HG03060 (cell line): ENCODE measurements around the gene S1PR1.
A peak's percentile ranks its signal among the peaks of the same experiment; 100 is the strongest.
"Not testable (repeated sequence)": the region's sequence is repeated elsewhere in the genome, so short reads cannot be mapped to it uniquely, and the experiment has no call there.

Source experiments
- ATAC-seq: cut with Tn5 transposase; IDR thresholded peaks from one replicate; pipeline ENCODE4 v1.9.1; 2021; ENCODE audit warnings: low read depth, moderate number of reproducible peaks; ENCODE audit not compliant: unreplicated experiment

Gene S1PR1

GRCh38 chr1:101236516-101237228, at the start of gene S1PR1:
Gene S1PR1 (plus strand): TSS chr1:101237019. CDS start chr1:101238985, 1,966 bp downstream.
- peak; percentile 8 for ATAC-seq

- no peak for ATAC-seq
Measured at GRCh38 chr1:101187297-101187696, 49.5 kb upstream of the S1PR1 start.

DNA sequence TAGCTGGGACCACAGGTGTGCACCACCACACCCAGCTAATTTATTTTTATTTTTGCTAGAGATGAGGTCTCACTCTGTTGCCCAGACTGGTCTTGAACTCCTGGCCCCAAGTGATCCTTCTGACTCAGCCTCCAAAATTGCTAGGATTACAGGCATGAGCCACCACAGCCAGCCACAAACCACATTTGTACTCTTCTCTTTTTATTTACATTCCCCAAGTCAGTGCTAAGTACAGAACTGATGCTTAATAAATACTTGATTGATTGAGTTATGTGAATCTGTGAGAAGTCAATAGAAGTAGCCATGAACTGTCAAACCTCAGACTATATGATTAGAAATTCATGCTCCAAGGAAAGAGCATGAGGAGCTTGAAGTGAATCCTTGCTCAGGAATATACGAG, 48.5 kb upstream of the S1PR1 start:
- ATAC-seq, result no peak

DNA sequence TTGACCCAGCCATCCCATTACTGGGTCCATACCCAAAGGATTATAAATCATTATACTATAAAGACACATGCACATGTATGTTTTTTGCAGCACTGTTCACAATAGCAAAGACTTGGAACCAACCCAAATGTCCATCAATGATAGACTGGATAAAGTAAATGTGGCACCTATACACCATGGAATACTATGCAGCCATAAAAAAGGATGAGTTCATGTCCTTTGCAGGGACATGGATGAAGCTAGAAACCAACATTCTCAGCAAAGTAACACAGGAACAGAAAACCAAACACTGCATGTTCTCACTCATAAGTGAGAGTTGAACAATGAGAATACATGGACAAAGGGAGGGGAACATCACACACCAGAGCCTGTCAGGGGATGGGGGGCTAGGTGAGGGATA, 47.9 kb upstream of the S1PR1 start:
- ATAC-seq, result not testable (repeated sequence)

DNA sequence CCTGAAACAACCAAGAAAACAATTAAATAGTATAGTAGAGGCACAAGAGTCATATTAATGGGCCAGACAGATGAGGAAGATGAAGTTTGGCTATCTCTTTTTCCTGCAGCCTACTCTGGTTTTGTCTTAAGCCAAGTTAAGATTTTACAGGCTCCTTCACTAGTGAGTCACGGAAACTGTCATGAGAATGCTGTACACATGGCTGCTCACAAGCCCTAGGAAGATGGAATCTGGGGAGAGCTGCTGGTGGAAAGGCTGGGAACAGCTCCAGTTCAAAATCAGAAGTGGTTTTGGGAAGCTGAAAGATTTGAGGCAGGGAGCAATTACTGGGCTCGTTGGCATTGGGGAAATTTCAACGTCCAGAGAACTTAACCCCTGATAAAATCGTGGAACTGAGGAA, 46.4 kb upstream of the S1PR1 start:
- no peak for ATAC-seq

DNA sequence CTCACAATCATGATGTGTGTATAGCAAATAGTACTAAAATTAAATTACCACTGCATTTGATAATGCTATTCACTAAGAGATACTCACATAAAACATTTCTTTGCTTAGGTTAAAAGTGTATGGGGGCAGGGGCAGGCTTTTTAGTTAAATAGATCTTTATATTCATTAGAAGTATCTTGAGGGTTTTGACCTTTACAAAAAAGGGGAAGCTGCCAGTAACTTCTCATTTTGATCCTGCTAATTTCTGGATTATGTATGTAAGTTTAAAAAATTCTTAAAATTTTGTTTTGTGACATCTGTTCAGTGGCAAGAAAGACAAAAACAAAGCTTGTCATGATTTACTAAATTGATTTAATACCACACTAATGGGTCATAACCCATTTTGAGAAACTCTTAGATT, 45.8 kb upstream of the S1PR1 start:
- no peak for ATAC-seq

- ATAC-seq, result no peak
Measured at GRCh38 chr1:101193733-101194169, 43.1 kb upstream of the S1PR1 start.

- no peak for ATAC-seq
Measured at GRCh38 chr1:101194746-101195145, 42.1 kb upstream of the S1PR1 start.

GRCh38 chr1:101196668-101197067, 40.2 kb upstream of the S1PR1 start:
- no peak for ATAC-seq

- ATAC-seq, result peak; percentile 96
Measured at GRCh38 chr1:101198842-101199636, 37.8 kb upstream of the S1PR1 start.

DNA sequence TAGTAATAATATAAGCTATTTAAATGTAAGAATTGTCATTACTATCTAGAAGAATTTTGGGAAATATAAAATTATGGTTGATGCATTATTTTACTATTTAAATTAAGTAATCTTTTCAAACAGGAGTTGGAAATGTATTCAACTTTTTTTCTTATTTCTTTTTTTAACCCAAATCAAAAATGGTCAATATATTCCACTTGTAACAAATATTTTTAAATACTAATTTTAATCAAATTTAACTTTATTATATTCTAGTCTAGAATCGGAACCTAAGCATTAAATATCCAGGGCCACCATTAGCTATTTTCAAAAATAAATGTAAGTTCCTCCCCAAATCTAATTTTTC, 37.2 kb upstream of the S1PR1 start:
- no peak for ATAC-seq

DNA sequence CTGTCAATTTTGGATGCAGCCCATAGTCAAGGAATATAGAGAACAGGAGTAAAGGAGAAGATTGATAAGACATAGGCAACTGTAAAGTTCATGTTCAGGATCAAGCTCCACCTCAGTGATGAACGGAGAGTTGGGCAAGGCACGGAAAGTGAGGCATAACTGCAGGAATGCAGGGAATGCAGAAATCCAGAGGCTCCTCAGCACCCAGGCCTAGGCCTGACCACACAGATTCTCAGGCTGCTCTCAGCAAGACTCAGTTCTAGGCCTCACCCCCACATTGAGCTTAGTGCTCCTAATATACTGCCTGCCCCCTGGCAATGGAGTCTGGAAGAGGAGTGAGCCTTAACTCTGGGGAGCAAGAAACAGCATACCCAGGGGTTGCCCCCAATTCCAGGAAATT, 36.3 kb upstream of the S1PR1 start:
- ATAC-seq, result no peak

DNA sequence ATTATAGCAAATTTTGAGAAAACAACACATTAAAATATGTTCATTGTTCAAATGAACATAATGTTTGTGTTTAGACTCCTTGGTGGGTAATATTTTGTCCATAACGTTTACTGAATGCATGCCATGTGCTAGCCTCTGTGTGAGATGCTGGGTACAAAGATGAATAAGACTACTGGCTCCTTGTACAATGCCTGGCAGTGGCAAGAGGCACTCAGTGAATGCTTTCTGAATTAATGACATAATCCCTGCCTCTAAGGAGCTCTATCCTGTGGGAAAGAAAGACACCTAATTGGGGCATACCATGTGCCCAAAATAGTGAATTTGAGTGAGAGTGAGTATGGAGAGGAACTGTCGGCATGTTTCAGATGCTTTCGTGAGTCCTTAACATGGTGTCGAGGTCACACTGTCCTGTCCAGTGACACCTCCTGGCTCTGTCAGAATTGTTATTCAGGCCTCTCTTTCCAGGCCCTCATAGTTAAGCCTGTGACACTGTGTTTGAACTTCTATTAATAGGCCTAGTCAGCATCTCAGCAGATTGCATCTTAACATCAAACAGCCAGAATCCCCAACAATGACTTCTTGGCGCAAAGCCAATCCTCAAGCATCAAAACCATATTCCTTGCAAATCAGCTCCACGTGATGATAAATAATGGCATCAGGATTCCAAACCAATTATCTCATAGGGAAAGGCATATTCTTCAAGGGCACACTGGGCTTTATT, 32.8 kb upstream of the S1PR1 start:
- no peak for ATAC-seq

- no peak for ATAC-seq
Measured at GRCh38 chr1:101205457-101205856, 31.4 kb upstream of the S1PR1 start.

DNA sequence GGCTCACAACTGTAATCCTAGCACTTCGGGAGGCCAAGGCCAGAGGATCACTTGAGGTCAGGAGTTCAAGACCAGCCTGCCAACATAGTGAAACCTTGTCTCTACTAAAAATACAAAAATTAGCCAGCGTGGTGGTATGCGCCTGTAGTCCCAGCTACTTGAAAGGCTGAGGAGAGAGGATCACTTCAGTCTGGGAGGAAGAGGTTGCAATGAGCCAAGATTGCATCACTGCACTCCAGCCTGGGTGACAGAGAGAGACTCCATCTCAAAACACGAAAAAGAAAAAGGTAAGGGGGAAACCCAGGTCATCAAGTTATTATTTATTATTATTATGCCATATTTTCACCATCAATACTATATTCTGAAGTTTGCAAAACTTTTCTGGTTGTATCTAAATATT, 30.7 kb upstream of the S1PR1 start:
- ATAC-seq, result not testable (repeated sequence)

GRCh38 chr1:101207271-101207670, 29.5 kb upstream of the S1PR1 start:
- ATAC-seq, result not testable (repeated sequence)

GRCh38 chr1:101207891-101208290, 28.9 kb upstream of the S1PR1 start:
- no peak for ATAC-seq

GRCh38 chr1:101215363-101216011, 21.3 kb upstream of the S1PR1 start:
- ATAC-seq, result no peak

DNA sequence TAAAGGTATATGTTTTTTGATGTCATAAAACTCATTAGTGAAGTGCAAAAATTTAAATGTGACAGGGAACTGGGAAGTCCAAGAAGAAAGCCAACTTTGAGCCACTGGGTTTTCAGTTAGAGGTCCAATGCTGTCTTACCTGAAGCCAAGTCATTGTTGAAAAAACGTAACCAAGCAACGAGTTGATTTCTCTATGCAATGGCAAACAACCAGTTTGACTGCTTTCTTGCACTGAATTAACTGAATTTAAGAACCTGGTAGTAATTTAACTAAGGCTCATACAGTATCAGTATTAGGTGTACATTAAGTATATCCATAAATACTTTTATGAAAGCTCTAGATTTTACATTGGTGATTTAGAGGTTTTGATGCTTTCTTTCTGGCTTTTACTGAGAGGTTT, 20.2 kb upstream of the S1PR1 start:
- ATAC-seq, result no peak

GRCh38 chr1:101217148-101217547, 19.7 kb upstream of the S1PR1 start:
- ATAC-seq, result no peak

DNA sequence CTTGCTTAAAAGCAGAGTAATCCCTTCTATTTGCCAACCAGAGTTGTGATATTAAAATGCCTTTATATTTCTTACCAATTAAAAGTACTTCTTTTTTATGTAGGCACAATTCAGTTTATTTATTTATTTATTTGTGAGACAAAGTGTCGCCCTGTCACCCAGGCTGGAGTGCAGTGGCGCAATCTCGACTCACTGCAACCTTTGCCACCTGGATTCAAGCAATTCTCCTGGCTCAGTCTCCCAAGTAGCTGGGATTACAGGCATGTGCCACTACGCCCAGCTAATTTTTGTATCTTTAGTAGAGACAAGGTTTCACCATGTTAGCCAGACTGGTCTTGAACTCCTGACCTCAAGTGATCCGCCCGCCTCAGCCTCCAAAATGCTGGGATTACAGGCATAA, 17.9 kb upstream of the S1PR1 start:
- not testable (repeated sequence) for ATAC-seq
